Fibroblast of the conjunctiva (primary cell): ENCODE measurements around the gene USP38.
"Not testable (repeated sequence)": the region's sequence is repeated elsewhere in the genome, so short reads cannot be mapped to it uniquely, and the experiment has no call there.

Experiments
- DNase-seq: peaks from one replicate; pipeline ENCODE4 v3.0.0-alpha.2; 2010; ENCODE audit warnings: low read depth

Gene USP38

DNA sequence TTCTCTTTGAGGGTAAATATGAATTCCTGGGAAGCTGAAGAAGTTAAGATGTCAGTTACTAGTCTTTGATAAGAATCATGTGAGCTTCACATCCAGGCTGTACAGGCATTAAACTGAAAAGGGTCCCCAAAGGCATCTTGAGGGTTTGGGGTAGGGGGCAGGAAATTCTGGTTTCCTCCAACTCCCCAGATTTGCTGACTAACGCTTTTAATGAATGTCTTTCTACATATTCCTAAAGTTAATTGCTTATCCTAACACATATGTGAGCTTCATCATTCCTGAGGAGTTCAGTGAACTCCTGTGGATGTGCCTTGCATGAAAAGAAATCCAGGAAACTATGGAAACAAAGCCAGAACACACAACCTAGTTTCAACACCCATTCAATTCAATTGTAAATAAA, 78.1 kb downstream of the USP38 start:
- no peak for DNase-seq

DNA sequence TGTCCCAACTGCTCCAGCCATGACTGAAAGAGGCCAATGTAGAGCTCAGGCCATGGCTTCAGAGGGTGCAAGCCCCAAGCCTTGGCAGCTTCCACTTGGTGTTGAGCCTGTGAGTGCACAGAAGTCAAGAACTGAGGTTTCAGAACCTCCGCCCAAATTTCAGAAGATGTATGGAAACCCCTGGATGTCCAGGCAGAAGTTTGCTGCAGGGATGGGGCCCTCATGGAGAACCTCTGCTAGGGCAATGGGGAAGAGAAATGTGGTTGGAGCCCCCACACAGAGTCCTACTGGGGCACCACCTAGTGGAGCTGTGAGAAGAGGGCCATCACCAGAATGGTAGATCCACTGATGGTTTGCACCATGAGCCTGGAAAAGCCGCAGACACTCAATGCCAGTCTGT, 83.0 kb downstream of the USP38 start:
- DNase-seq: not testable (repeated sequence)

DNA sequence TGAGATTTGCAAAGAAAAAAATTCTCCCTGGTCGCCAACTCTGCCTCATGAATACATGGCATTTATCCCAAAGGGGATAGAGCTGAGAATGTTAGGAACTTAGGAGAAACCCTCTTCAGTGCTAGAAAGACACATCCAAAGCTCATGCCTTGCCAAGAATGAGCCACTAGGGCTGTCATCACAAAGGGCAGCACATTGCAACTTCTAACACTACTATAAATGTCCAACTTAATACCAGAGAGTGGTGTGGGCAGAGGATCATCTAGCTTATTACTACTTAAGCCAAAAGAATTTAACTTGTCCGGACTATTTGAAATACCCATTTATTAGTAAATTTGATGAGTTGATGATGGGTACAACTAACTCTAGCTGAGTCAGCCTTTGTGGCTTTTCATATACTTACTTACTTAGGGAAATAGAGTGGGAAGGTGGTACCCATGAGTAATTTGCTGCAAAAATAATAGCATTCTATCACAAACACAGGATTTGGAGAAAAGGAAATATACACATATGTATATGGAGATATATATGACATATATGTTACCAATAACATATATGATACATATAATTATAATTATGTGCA, 85.6 kb downstream of the USP38 start:
- no peak for DNase-seq
